GM12878 (cell line): ENCODE results near the gene EI24. TPM values are rescaled to one million over a fixed set of nuclear protein-coding genes. Genes with fewer than 3 reads are reported as not detected.

Source experiments
- ATAC-seq: fragments of 200-7000 bp; cut with Tn5 transposase; 3 replicates; pipeline ENCODE4 v1.9.1; 2020; ENCODE audit warnings: mild to moderate bottlenecking, moderate library complexity
- BruUV-seq: library from RNA; stranded (reverse); fragments of 400-500 nt; replicated peaks from 2 replicates; lab custom pipeline; 2021; lab: Mats Ljungman, UMichigan
- CTCF ChIA-PET: fragments of 300-600 bp; sonication (Branson Sonifier 250); formaldehyde crosslinking; extraction: SDS; loops from one replicate; lab custom pipeline; 2021; ENCODE audit warnings: inconsistent platforms; lab: Yijun Ruan, JAX
- POLR2A ChIA-PET: fragments of 350-600 bp; formaldehyde crosslinking; extraction: SDS; loops from one replicate; lab custom pipeline; 2021; ENCODE audit warnings: inconsistent platforms; lab: Charles Lee
- RAD21 ChIA-PET: fragments of 300-600 bp; sonication (Branson Sonifier 250); formaldehyde crosslinking; loops from one replicate; lab custom pipeline; 2023; ENCODE audit warnings: antibody characterized with exemption; ENCODE audit not compliant: unreplicated experiment; lab: Charles Lee
- SMC1A ChIA-PET: fragments of 300-600 bp; sonication (Branson Sonifier 250); formaldehyde crosslinking; loops from one replicate; lab custom pipeline; 2023; ENCODE audit not compliant: unreplicated experiment, uncharacterized antibody; lab: Charles Lee
- DNase-seq: peaks from one replicate; pipeline ENCODE4 v3.0.0-alpha.2; 2011; ENCODE audit warnings: low read depth, low spot score
- FAIRE-seq: peaks from 3 replicates; lab custom pipeline; 2011; peaks lifted over from hg19 to GRCh38; lab: Jason Lieb, UNC
- H2AFZ ChIP-seq: 2 replicates; pipeline ENCODE4 v1.6.0; 2011; ENCODE audit warnings: low read depth, low read length, control low read depth; ENCODE audit not compliant: control insufficient read depth
- H3K27ac ChIP-seq: 2 replicates; pipeline ENCODE4 v1.5.1; 2011; ENCODE audit warnings: control low read depth; ENCODE audit not compliant: control insufficient read depth, insufficient read depth
- H3K27me3 ChIP-seq, 2 experiments: replicated peaks in 1 of 2; 2 replicates each; pipeline versions ENCODE4 v1.6.0 to v1.6.1; 2011; ENCODE audit warnings: low read length in 1 of 2; ENCODE audit not compliant: control insufficient read depth in 2 of 2, insufficient read depth in 2 of 2
- H3K36me3 ChIP-seq, 2 experiments: 2 replicates each; pipeline ENCODE4 v1.5.1; 2011; ENCODE audit warnings: low read length in 1 of 2; ENCODE audit not compliant: control insufficient read depth in 2 of 2, insufficient read depth in 2 of 2
- H3K4me1 ChIP-seq: 2 replicates; pipeline ENCODE4 v1.6.1; 2011; ENCODE audit warnings: mild to moderate bottlenecking, low read length, moderate library complexity, mixed read lengths; ENCODE audit not compliant: control insufficient read depth, insufficient read depth
- H3K4me2 ChIP-seq: 2 replicates; pipeline ENCODE4 v1.6.0; 2011; ENCODE audit warnings: control low read depth; ENCODE audit not compliant: control insufficient read depth, insufficient read depth
- H3K4me3 ChIP-seq: fragments of 200-600 bp; sonication (generic); 2 replicates; pipeline ENCODE4 v1.5.1; 2016
- H3K79me2 ChIP-seq: 2 replicates; pipeline ENCODE4 v1.6.0; 2011; ENCODE audit warnings: low read length; ENCODE audit not compliant: control insufficient read depth, insufficient read depth
- H3K9ac ChIP-seq: 2 replicates; pipeline ENCODE4 v1.8.0; 2011; ENCODE audit warnings: low read length, control low read depth, mixed read lengths; ENCODE audit not compliant: control insufficient read depth, insufficient read depth
- H3K9me3 ChIP-seq: replicated peaks from 3 replicates; pipeline ENCODE4 v1.5.1; 2011; ENCODE audit warnings: mild to moderate bottlenecking, low read length; ENCODE audit not compliant: control insufficient read depth, insufficient read depth
- H4K20me1 ChIP-seq: 2 replicates; pipeline ENCODE4 v1.6.0; 2011; ENCODE audit not compliant: control insufficient read depth, insufficient read depth
- ATF7 ChIP-seq: fragments of 450-650 bp; IDR thresholded peaks from 2 replicates; pipeline ENCODE4 v1.6.1; 2016; ENCODE audit warnings: low read depth, mild to moderate bottlenecking
- BCL11A ChIP-seq: IDR thresholded peaks from 2 replicates; pipeline ENCODE4 v1.6.1; 2011; ENCODE audit warnings: low read depth, low read length
- HDGF ChIP-seq: fragments of 450-650 bp; IDR thresholded peaks from 2 replicates; pipeline ENCODE4 v1.6.1; 2016; ENCODE audit warnings: antibody characterized with exemption
- IKZF1 ChIP-seq: fragments of 450-650 bp; conservative IDR thresholded peaks from 2 replicates; pipeline ENCODE4 v1.6.1; 2017; ENCODE audit warnings: antibody characterized with exemption, mild to moderate bottlenecking
- KDM1A ChIP-seq: fragments of 200-600 bp; sonication (generic); IDR thresholded peaks from 2 replicates; pipeline ENCODE4 v1.6.1; 2016; ENCODE audit warnings: borderline replicate concordance
- MYB ChIP-seq: fragments of 150-350 bp; IDR thresholded peaks from 2 replicates; pipeline ENCODE4 v1.6.1; 2014; ENCODE audit warnings: mild to moderate bottlenecking, low read depth, low read length, borderline replicate concordance
- NFIC ChIP-seq: IDR thresholded peaks from 2 replicates; pipeline ENCODE4 v1.6.1; 2012; ENCODE audit warnings: low read depth, mild to moderate bottlenecking, inconsistent platforms, low read length, moderate library complexity
- NFYB ChIP-seq: IDR thresholded peaks from 2 replicates; pipeline ENCODE4 v1.6.1; 2011; ENCODE audit warnings: low read depth, mild to moderate bottlenecking, low read length, improper control_type of control experiment, moderate library complexity; ENCODE audit not compliant: insufficient read depth
- POLR2A ChIP-seq: IDR thresholded peaks from 2 replicates; pipeline ENCODE4 v1.6.1; 2011; ENCODE audit warnings: low read depth, mild to moderate bottlenecking, low read length
- POU2F2 ChIP-seq: IDR thresholded peaks from 3 replicates; pipeline ENCODE4 v1.6.1; 2011; ENCODE audit warnings: low read depth, mild to moderate bottlenecking, low read length, borderline replicate concordance
- RB1 ChIP-seq: fragments of 450-650 bp; formaldehyde crosslinking; IDR thresholded peaks from 2 replicates; pipeline ENCODE4 v1.6.1; 2017; ENCODE audit warnings: mild to moderate bottlenecking, borderline replicate concordance
- RCOR1 ChIP-seq: conservative IDR thresholded peaks from 2 replicates; pipeline ENCODE4 v1.6.1; 2012; ENCODE audit warnings: low read depth, low read length, improper control_type of control experiment
- RUNX3 ChIP-seq: IDR thresholded peaks from 2 replicates; pipeline ENCODE4 v1.6.1; 2012; ENCODE audit warnings: low read length, inconsistent platforms
- TCF7 ChIP-seq: IDR thresholded peaks from 2 replicates; pipeline ENCODE4 v1.6.1; 2014; ENCODE audit warnings: antibody characterized with exemption, borderline replicate concordance
- YBX1 ChIP-seq: fragments of 450-650 bp; IDR thresholded peaks from 2 replicates; pipeline ENCODE4 v1.6.1; 2016; ENCODE audit warnings: antibody characterized with exemption
- ZNF207 ChIP-seq: fragments of 450-650 bp; IDR thresholded peaks from 2 replicates; pipeline ENCODE4 v1.6.1; 2014; ENCODE audit warnings: antibody characterized with exemption, mild to moderate bottlenecking, borderline replicate concordance
- ZNF622 ChIP-seq: fragments of 450-650 bp; IDR thresholded peaks from 2 replicates; pipeline ENCODE4 v1.6.1; 2017; ENCODE audit warnings: mild to moderate bottlenecking, inconsistent platforms
- WGBS: methylation state at CpG from one replicate; pipeline ENCODE4 v1.1.6; 2016; ENCODE audit warnings: low lambda C conversion rate; ENCODE audit not compliant: insufficient replicate concordance, insufficient coverage; ENCODE audit errors: missing lambda C conversion rate; 5-methylcytosine and 5-hydroxymethylcytosine counted together
- in situ Hi-C: fragments of 300-500 bp; cut with MboI; formaldehyde crosslinking; loops from 9 replicates; pipeline ENCODE4 v1.14.3; 2018; ENCODE audit warnings: mixed read lengths
- intact Hi-C: fragments of 100-400 bp; cut with micrococcal nuclease; formaldehyde crosslinking; loops from one replicate; pipeline ENCODE4 v1.14.2; 2022; ENCODE audit not compliant: unreplicated experiment
- polyA plus RNA-seq, 11 experiments: library from polyadenylated mRNA; depleted of rRNA in 4 of 11; unstranded in 6 of 11; stranded (reverse) in 5 of 11; fragments of >200 nt; fragmentation: Nextera tagmentation in 4 of 11; fragmentation: Illumina TruSeq in 1 of 11; extraction: Ambion mirVana in 4 of 11; extraction: Trizol in 1 of 11; gene quantifications; 1 replicate in 1 of 11; 2 replicates in 10 of 11; pipeline versions ENCODE4 v1.2.1 to v1.2.3, GENCODE V29; 2011 to 2016; ENCODE audit warnings: inconsistent platforms in 2 of 11, missing spikeins in 2 of 11, low read depth in 1 of 11
- total RNA-seq, 4 experiments: library from RNA; depleted of rRNA in 3 of 4; stranded (reverse); fragments of >200 nt in 3 of 4; fragmentation: Illumina TruSeq in 1 of 4; extraction: Trizol in 1 of 4; gene quantifications; 2 replicates each; pipeline versions ENCODE4 v1.2.1 to v1.2.3, GENCODE V29; 2013 to 2021

Gene EI24
- total and polyA plus RNA-seq, 10 of the 15 experiments (the other 5 are each of a cell fraction or from before 2014, with no cell fraction given) = 20.3 to 127 (median 70.4) TPM

DNA sequence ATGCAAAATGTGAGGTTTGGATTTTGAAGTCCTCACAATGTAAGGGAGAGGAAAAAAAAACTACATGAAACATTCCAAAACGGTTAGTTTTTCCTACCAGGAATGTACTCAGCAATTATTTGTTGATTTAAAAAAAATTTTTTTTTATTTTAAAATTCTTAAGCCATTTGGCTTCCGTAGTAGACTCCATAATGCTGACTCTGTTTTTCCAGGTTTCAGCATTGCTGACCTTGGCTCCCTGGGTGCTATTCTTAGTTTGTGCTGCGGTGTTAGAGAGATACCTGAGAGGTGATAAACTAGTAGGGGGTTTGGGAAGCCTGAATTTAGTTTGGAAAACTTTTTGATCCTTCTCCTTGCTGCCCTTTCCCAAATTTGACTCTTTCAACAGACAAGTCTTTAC, 33.9 kb downstream of the EI24 start:
- no peaks in the 10 kb centered on the region for H3K4me1 ChIP-seq
- no peak overlapping the region for H2AFZ ChIP-seq
- no peak overlapping the region for H3K27ac ChIP-seq
- ATAC-seq (no peak), FAIRE-seq (no peak), DNase-seq (no peak)
- no peak overlapping the region for H3K9ac ChIP-seq
- CTCF ChIA-PET = interaction anchor here (0.7 to 1.0 kb wide), 2 partner anchors 75 to 247 kb away, joined by 3 to 4 read pairs; no protein-coding TSS in a partner anchor
- BruUV-seq = no TSS peak
- in situ Hi-C loops = no loop called here
- 94% methylated on average over 3 of the region's 3 CpGs for WGBS
- H3K4me2 ChIP-seq = no peak overlapping the region
- no peak for TF ChIP-seq IKZF1
- no peak for TF ChIP-seq YBX1
- no peak for TF ChIP-seq NFIC
- TF ChIP-seq MYB = no peak
- TF ChIP-seq ZNF207 = no peak
- no peaks in the 10 kb centered on the region for H4K20me1 ChIP-seq
- H3K9me3 ChIP-seq = no peaks in the 10 kb centered on the region
- H3K79me2 ChIP-seq = peaks cover 2% of the 10 kb centered on the region
- H3K36me3 ChIP-seq = peaks cover 15 to 54% of the 10 kb centered on the region in 2 experiments
- POLR2A ChIA-PET = interaction anchor here (1.5 kb wide), 1 partner anchor 10 kb away, joined by 4 read pairs; the partner anchor contains the start of gene STT3A
- RAD21 ChIA-PET = interaction anchor here (1.1 kb wide), 1 partner anchor 35 kb away, joined by 3 read pairs; the partner anchor contains the start of gene EI24
- no peak overlapping the region for H3K4me3 ChIP-seq
- no peaks in the 10 kb centered on the region for H3K27me3 ChIP-seq
- intact Hi-C loops = no loop called here
- SMC1A ChIA-PET = interaction anchor here (0.8 to 1.4 kb wide), 2 partner anchors 10 to 17 kb away, joined by 4 to 7 read pairs; partner anchors contain the start of gene STT3A

- in situ Hi-C loops = no loop called here
- no peaks in the 10 kb centered on the region for H4K20me1 ChIP-seq
- no peak for ATAC-seq
- FAIRE-seq = no peak
- no peaks in the 10 kb centered on the region; the same call in 1 of the 2 replicates for H3K79me2 ChIP-seq
- intact Hi-C loops = no loop called here
- H3K27ac ChIP-seq = no peak overlapping the region
- H3K9ac ChIP-seq = no peak overlapping the region
- no peak overlapping the region for H3K4me3 ChIP-seq
- H3K4me1 ChIP-seq = no peaks in the 10 kb centered on the region
- no peak overlapping the region for H2AFZ ChIP-seq
- no peaks in the 10 kb centered on the region for H3K27me3 ChIP-seq
- no peak for DNase-seq
- RAD21 ChIA-PET = no interaction called here
- SMC1A ChIA-PET = no interaction called here
- no peak for TF ChIP-seq HDGF
- no peak for TF ChIP-seq TCF7
- no peak for TF ChIP-seq ZNF622
- no peak for TF ChIP-seq RCOR1
- TF ChIP-seq ATF7 = no peak
- TF ChIP-seq POLR2A = no peak
- TF ChIP-seq RUNX3 = no peak
- no peak for TF ChIP-seq NFYB
- TF ChIP-seq POU2F2 = no peak
- TF ChIP-seq RB1 = no peak
- TF ChIP-seq BCL11A = no peak
- TF ChIP-seq KDM1A = no peak
- H3K9me3 ChIP-seq = no peaks in the 10 kb centered on the region
- POLR2A ChIA-PET = no interaction called here
- CTCF ChIA-PET = no interaction called here
- peaks cover 21 to 58% of the 10 kb centered on the region in 2 experiments for H3K36me3 ChIP-seq
- BruUV-seq = no TSS peak
- H3K4me2 ChIP-seq = no peak overlapping the region
Observed at GRCh38 chr11:125605417-125605816, 36.1 kb downstream of the EI24 start.
